NCI-H446 treated with DMSO at 0.1 percent for 48 hours (cell line): ENCODE results near the gene EPHB4.
A peak's percentile ranks its signal among the peaks of the same experiment; 100 is the strongest.

Source experiments
- DNase-seq: peaks from one replicate; lab custom pipeline; 2025; lab: John Stamatoyannopoulos, UW

The EPHB4 gene

GRCh38 chr7:100854146-100854895, 27.0 kb upstream of the EPHB4 start:
- DNase-seq: no peak

- DNase-seq: peak; percentile 56
Observed at GRCh38 chr7:100852048-100852872, 24.9 kb upstream of the EPHB4 start, which contains the start of gene SLC12A9. TSS of gene SLC12A9 (plus strand) at chr7:100852713. CDS start at chr7:100854198, 1,485 bp downstream.

GRCh38 chr7:100847360-100847759, 20.0 kb upstream of the EPHB4 start:
- no peak for DNase-seq

GRCh38 chr7:100840470-100841100, 13.3 kb upstream of the EPHB4 start:
- DNase-seq: no peak

- DNase-seq: no peak
Observed at GRCh38 chr7:100839361-100839760, 12.0 kb upstream of the EPHB4 start.

GRCh38 chr7:100837099-100837836, 9.9 kb upstream of the EPHB4 start:
- DNase-seq: peak; percentile 67

GRCh38 chr7:100836812-100837098, 9.4 kb upstream of the EPHB4 start:
- no peak for DNase-seq

GRCh38 chr7:100835903-100836811, 8.8 kb upstream of the EPHB4 start:
- DNase-seq: no peak

GRCh38 chr7:100832281-100832633, 4.9 kb upstream of the EPHB4 start:
- no peak for DNase-seq

- DNase-seq: no peak
Observed at GRCh38 chr7:100830396-100830795, 3.1 kb upstream of the EPHB4 start.

GRCh38 chr7:100829150-100829716, 1.9 kb upstream of the EPHB4 start:
- no peak for DNase-seq

- DNase-seq: no peak
Observed at GRCh38 chr7:100826514-100827329, 601 bp downstream of the EPHB4 start.

GRCh38 chr7:100825751-100826513, 1.4 kb downstream of the EPHB4 start:
- DNase-seq: no peak

- DNase-seq: no peak
Observed at GRCh38 chr7:100825215-100825671, 2.1 kb downstream of the EPHB4 start.

GRCh38 chr7:100824499-100825214, 2.7 kb downstream of the EPHB4 start:
- DNase-seq: no peak

- DNase-seq: no peak
Observed at GRCh38 chr7:100823534-100823933, 3.8 kb downstream of the EPHB4 start.

- DNase-seq: no peak
Observed at GRCh38 chr7:100823140-100823525, 4.2 kb downstream of the EPHB4 start.
